H1 (cell line): Measurements from ENCODE around the gene RNF26. TPM values are rescaled to one million over a fixed set of nuclear protein-coding genes. Genes with fewer than 3 reads are reported as not detected.

Experiments used
- ASH2L ChIP-seq: fragments of 200-600, 300-600 bp; sonication (generic); IDR thresholded peaks from one replicate; pipeline ENCODE4 v1.7.1; 2017; ENCODE audit warnings: low read length
- CHD2 ChIP-seq: IDR thresholded peaks from 2 replicates; pipeline ENCODE4 v1.6.1; 2012; ENCODE audit warnings: low read length, improper control_type of control experiment
- FOSL1 ChIP-seq: IDR thresholded peaks from 2 replicates; pipeline ENCODE4 v1.6.1; 2011; ENCODE audit warnings: mild to moderate bottlenecking, low read depth, low read length, moderate library complexity; ENCODE audit not compliant: insufficient read depth
- GTF2F1 ChIP-seq: IDR thresholded peaks from 2 replicates; pipeline ENCODE4 v1.6.1; 2012; ENCODE audit warnings: low read depth, low read length, improper control_type of control experiment, borderline replicate concordance
- NANOG ChIP-seq: IDR thresholded peaks from 2 replicates; pipeline ENCODE4 v1.6.1; 2011; ENCODE audit warnings: low read length, low read depth, mild to moderate bottlenecking, inconsistent platforms; ENCODE audit not compliant: insufficient read depth, poor library complexity, severe bottlenecking
- POLR2AphosphoS5 ChIP-seq: IDR thresholded peaks from 2 replicates; pipeline ENCODE4 v1.6.1; 2011; ENCODE audit warnings: low read depth, low read length
- RXRA ChIP-seq: IDR thresholded peaks from 2 replicates; pipeline ENCODE4 v1.6.1; 2011; ENCODE audit warnings: low read depth, mild to moderate bottlenecking, low read length, moderate library complexity; ENCODE audit not compliant: insufficient read depth
- TBP ChIP-seq: IDR thresholded peaks from 2 replicates; pipeline ENCODE4 v1.6.1; 2011; ENCODE audit warnings: low read depth, low read length, improper control_type of control experiment
- polyA plus RNA-seq, 7 experiments: library from polyadenylated mRNA; depleted of rRNA in 3 of 7; stranded (reverse) in 5 of 7; unstranded in 2 of 7; fragments of >200 nt in 5 of 7; fragments of 200-250 nt in 2 of 7; gene quantifications; 1 replicate in 5 of 7; 2 replicates in 1 of 7; 4 replicates in 1 of 7; pipeline versions ENCODE4 v1.2.1 to v1.2.3, GENCODE V29; 2011 to 2013; ENCODE audit warnings: missing spikeins in 2 of 7, mixed read lengths in 2 of 7
- total RNA-seq: library from RNA; stranded (reverse); fragmentation: NEBNext Ultra II Directional; extraction: Animal tissue kit (Norgen Biotek cat#: 25700); gene quantifications from 2 replicates; pipeline ENCODE4 v1.2.1, GENCODE V29; 2021

RNF26 gene
- total and polyA plus RNA-seq, 2 of the 8 experiments (the other 6 are each of a cell fraction or from before 2014, with no cell fraction given) = 82.7 to 84.0 TPM

GRCh38 chr11:119336744-119337469, 2.6 kb downstream of the RNF26 start (continued):
- TF ChIP-seq TBP (no peak), NANOG (no peak), GTF2F1 (no peak), POLR2AphosphoS5 (no peak), ASH2L (no peak), FOSL1 (no peak), RXRA (no peak), CHD2 (no peak)
- TF ChIP-seq, all 59 proteins: peak for 0
